ENCODE results near the gene SENP5. TPM values are rescaled to one million over a fixed set of nuclear protein-coding genes. Genes with fewer than 3 reads are reported as not detected.
"Not testable (repeated sequence)": the region's sequence is repeated elsewhere in the genome, so short reads cannot be mapped to it uniquely, and the experiment has no call there.

SENP5 gene
- total RNA-seq, 2 experiments from 2014 or later = 62.7 to 64.7 TPM

DNA sequence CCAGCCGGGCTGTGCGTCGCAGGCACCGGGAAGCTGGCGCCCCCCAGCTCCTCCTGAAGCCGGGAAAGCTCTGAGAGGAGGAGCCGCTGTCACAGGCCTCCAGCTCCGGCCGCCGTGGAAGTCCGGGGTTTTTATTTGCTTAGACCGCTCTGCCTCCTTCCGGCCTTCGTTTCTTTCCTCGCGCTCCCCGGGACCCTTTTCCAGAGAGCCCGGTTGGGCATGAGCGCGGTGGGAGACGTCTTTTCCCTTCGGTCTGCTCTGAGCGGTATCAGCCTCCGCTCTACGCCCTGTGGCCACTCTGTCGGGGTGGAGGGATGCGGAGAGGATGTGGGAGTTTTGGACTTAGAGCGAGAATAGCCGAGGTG lies 559 bp downstream of the SENP5 start:
- Mint-ChIP-seq H3K9me3 (no peaks in the 10 kb centered on the region), H3K27ac (peak overlapping the region; percentile 93), H3K27me3 (no peaks in the 10 kb centered on the region), H3K36me3 (ENCODE audit: low read depth) (peaks cover 21% of the 10 kb centered on the region), H3K4me3 (peak overlapping the region; percentile 98), H3K4me1 (ENCODE audit: low read depth) (peaks cover 40% of the 10 kb centered on the region)
- Histone ChIP-seq H3K4me3 (ENCODE audit: low read length) (peak overlapping the region; percentile 94), H3K27me3 (ENCODE audit: control insufficient read depth in 1 of 2, insufficient read depth in 2 of 2, low read length in 2 of 2) (no peaks in the 10 kb centered on the region), H3K4me1 (ENCODE audit: insufficient read depth, low read length) (peaks cover 31% of the 10 kb centered on the region), H3K27ac (ENCODE audit: low read depth in 1 of 2, low read length in 2 of 2) (peak overlapping the region; percentile 66 to 85), H3K9me3 (ENCODE audit: control insufficient read depth in 1 of 2, insufficient read depth in 1 of 2, low read length in 2 of 2) (no peaks in the 10 kb centered on the region), H3K36me3 (ENCODE audit: insufficient read depth, low read length) (peaks cover 3% of the 10 kb centered on the region)
- TF ChIP-seq, protein P1, sequence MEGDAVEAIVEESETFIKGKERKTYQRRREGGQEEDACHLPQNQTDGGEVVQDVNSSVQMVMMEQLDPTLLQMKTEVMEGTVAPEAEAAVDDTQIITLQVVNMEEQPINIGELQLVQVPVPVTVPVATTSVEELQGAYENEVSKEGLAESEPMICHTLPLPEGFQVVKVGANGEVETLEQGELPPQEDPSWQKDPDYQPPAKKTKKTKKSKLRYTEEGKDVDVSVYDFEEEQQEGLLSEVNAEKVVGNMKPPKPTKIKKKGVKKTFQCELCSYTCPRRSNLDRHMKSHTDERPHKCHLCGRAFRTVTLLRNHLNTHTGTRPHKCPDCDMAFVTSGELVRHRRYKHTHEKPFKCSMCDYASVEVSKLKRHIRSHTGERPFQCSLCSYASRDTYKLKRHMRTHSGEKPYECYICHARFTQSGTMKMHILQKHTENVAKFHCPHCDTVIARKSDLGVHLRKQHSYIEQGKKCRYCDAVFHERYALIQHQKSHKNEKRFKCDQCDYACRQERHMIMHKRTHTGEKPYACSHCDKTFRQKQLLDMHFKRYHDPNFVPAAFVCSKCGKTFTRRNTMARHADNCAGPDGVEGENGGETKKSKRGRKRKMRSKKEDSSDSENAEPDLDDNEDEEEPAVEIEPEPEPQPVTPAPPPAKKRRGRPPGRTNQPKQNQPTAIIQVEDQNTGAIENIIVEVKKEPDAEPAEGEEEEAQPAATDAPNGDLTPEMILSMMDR (IDR thresholded peaks at IDR 0.05) = no peak
- DNase-seq = peak in 5 of 14 experiments; percentile 0 to 31 (median 8)
- ATAC-seq (ENCODE audit: poor library complexity) = no peak
- CTCF ChIA-PET = interaction anchor here (0.7 to 5.0 kb wide), 4 partner anchors 31 to 433 kb away, joined by 3 to 34 read pairs (median 6); partner anchors contain the start of gene NCBP2
- intact Hi-C loops (cut with DNase I, micrococcal nuclease) = loop anchor here in 1 of 2 experiments (5.0 kb wide), 1 partner anchor 301 kb away; the partner anchor contains the start of genes FBXO45 and WDR53
- POLR2A ChIA-PET = interaction anchor here (0.8 to 3.4 kb wide), 13 partner anchors 10 to 550 kb away, joined by 3 to 113 read pairs (median 4); partner anchors contain the start of genes DLG1, DYNLT2B, FBXO45 and NCBP2

DNA sequence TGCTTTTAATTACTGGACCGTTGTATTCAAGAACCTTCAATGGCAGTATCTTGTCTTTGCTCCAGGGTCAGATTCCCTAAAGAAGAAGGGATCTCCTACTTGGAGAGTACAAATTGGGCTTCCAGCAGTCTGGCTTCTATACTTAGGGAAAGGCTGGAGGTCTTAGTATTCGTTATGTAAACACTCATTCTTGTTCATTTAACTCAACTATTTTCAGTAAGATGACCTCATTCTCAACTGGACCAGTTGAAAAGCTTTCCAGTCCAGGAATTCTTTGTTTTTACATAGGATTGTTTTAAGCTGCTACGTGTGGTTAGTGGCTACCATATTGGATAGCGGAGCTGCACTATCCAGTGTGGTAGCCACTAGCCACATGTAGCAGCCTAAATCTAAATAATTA lies 4.6 kb downstream of the SENP5 start:
- CTCF ChIA-PET = interaction anchor here (0.8 kb wide), 1 partner anchor 13 kb away, joined by 3 read pairs; no protein-coding TSS in a partner anchor
- TF ChIP-seq, protein P1 (IDR thresholded peaks at IDR 0.05) = no peak

DNA sequence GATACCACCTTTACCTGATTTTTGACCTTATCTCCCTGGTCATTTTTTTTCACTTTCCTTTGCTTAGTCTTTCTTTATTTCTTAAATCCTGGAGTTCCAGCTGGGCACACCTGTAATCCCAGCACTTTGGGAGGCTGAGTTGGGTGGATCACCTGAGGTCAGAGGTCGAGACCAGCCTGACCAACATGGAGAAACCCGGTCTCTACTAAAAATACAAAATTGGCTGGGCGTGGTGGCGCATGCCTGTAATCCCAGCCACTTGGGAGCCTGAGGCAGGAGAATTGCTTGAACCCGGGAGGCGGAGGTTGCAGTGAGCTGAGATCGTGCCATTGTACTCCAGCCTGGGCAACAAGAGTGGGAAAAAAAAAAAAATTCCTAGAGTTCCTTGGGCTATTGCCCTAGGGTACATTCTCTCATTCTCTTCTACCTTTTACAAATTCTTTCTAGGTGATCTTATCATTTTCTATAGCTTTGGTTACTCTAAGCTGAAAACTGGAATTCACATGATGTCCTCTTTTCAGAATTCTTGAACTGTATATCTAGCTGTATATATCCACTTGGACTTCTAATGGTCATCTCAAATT lies 6.9 kb downstream of the SENP5 start:
- H3K4me3 ChIP-seq (ENCODE audit: low read length); H3K27ac Mint-ChIP-seq; H3K27ac ChIP-seq (ENCODE audit: low read depth in 1 of 2, low read length in 2 of 2); H3K4me1 ChIP-seq (ENCODE audit: insufficient read depth, low read length); H3K36me3 ChIP-seq (ENCODE audit: insufficient read depth, low read length); H3K4me3 Mint-ChIP-seq; intact Hi-C loops (cut with DNase I, micrococcal nuclease); H3K27me3 ChIP-seq (ENCODE audit: control insufficient read depth in 1 of 2, insufficient read depth in 2 of 2, low read length in 2 of 2); H3K27me3 Mint-ChIP-seq; CTCF ChIA-PET; ATAC-seq (ENCODE audit: poor library complexity); DNase-seq; H3K9me3 ChIP-seq (ENCODE audit: control insufficient read depth in 1 of 2, insufficient read depth in 1 of 2, low read length in 2 of 2); H3K9me3 Mint-ChIP-seq: not testable (repeated sequence)
- POLR2A ChIA-PET = interaction anchor here (1.0 to 1.2 kb wide), 2 partner anchors 68 to 135 kb away, joined by 3 read pairs; partner anchors contain the start of genes NCBP2 and PAK2
- Mint-ChIP-seq H3K36me3 (ENCODE audit: low read depth) (peaks cover 20% of the 10 kb centered on the region), H3K4me1 (ENCODE audit: low read depth) (peaks cover 62% of the 10 kb centered on the region)

More for the DNA sequence above, 4.6 kb downstream of the SENP5 start:
- Mint-ChIP-seq H3K9me3 (no peaks in the 10 kb centered on the region), H3K36me3 (ENCODE audit: low read depth) (peaks cover 18% of the 10 kb centered on the region), H3K4me1 (ENCODE audit: low read depth) (peaks cover 53% of the 10 kb centered on the region), H3K27ac (no peak overlapping the region), H3K27me3 (no peaks in the 10 kb centered on the region), H3K4me3 (peak overlapping the region; percentile 54)
- H3K27ac ChIP-seq (ENCODE audit: low read depth in 1 of 2, low read length in 2 of 2) = no peak overlapping the region
- no peaks in the 10 kb centered on the region for H3K9me3 ChIP-seq (ENCODE audit: control insufficient read depth in 1 of 2, insufficient read depth in 1 of 2, low read length in 2 of 2)
- no peaks in the 10 kb centered on the region for H3K27me3 ChIP-seq (ENCODE audit: control insufficient read depth in 1 of 2, insufficient read depth in 2 of 2, low read length in 2 of 2)
- DNase-seq (no peak), ATAC-seq (ENCODE audit: poor library complexity) (no peak)
- POLR2A ChIA-PET = interaction anchor here (0.5 kb wide), 1 partner anchor 56 kb away, joined by 3 read pairs; no protein-coding TSS in a partner anchor
- H3K4me3 ChIP-seq (ENCODE audit: low read length) = no peak overlapping the region
- H3K36me3 ChIP-seq (ENCODE audit: insufficient read depth, low read length) = peaks cover 3% of the 10 kb centered on the region
- intact Hi-C loops (cut with DNase I, micrococcal nuclease) = no loop called here
- peaks cover 24% of the 10 kb centered on the region for H3K4me1 ChIP-seq (ENCODE audit: insufficient read depth, low read length)
